GDM1 (cell line): ENCODE results near the gene DDIT3.
"Not testable (repeated sequence)": the region's sequence is repeated elsewhere in the genome, so short reads cannot be mapped to it uniquely, and the experiment has no call there.

Source experiments
- DNase-seq: peaks from one replicate; lab custom pipeline; 2025; lab: John Stamatoyannopoulos, UW

The DDIT3 gene

GRCh38 chr12:57525615-57526383, 5.5 kb upstream of the DDIT3 start:
- no peak for DNase-seq

DNA sequence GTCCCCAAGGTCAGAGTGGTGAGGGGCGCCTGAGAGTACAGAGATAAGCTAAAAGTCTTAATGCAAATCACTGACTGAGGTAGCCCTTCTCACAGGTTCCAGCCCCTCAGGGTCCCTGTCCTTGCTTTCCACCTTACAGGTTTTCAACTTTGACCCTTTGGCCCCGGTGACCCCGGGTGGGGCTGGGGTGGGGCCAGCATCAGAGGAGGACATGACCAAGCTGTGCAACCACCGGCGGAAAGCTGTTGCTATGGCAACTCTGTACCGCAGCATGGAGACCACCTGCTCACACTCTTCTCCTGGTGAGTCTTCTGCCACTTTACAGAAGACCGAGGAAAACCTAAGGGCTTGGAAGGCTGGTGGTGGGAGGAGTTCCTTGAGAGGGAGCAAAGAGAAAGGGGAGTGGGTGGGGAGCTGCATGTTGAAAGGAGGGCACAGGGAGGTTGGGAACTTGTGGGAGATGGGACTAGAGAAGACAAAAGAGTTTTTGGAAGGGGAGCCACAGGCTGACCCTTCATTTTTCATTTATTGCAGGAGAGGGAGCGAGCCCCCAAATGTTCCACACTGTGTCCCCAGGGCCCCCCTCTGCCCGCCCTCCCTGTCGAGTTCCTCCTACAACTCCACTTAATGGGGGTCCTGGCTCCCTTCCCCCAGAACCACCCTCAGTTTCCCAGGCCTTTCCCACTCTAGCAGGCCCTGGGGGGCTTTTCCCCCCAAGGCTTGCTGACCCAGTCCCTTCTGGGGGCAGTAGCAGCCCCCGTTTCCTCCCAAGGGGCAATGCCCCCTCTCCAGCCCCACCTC, 4.7 kb upstream of the DDIT3 start:
- no peak for DNase-seq

DNA sequence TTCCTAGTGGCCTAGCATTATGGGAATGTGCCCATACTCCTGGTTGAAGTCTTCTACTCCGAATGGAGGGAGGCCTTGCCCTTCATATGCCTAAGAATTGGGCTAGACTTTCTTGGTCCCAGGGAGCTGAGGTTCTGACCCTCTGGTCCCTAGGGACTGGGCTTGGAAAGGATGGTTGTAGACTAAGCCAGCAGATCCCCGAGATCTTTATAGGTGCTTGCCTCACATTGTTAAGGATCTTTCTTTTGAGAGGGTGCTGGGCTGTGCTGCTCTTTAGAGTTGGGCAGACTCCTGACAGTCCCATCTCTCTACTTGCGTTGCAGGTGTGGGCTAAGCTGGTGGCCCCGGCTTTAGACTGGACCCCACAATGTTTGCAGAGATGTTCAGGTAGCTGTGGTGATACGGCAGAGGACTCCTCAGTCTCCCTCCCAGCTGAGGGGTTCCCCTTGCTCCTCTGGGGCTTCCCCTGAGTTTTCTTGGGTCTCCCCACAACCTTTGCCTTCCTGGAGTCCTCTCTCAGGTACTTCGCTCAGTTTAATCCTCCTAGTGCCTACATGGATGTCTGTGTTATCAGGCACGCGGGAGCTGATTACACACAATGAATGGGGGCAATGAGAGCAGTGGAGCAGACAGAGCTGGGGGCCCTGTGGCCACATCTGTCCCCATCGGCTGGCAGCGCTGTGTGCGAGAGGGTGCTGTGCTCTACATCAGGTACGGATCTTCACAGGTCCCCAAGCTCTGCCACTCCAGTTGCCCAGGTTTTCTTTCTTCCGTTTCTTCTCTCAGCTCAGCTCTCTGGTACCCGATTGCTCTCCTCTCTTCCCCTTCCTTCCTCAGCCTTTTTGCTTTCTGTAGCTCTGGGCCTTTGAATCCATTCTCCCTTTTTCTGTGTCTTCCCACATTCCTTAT, 3.6 kb upstream of the DDIT3 start:
- DNase-seq, result no peak

- peak; percentile 87 for DNase-seq
Observed at GRCh38 chr12:57522887-57523705, 2.8 kb upstream of the DDIT3 start.

GRCh38 chr12:57522011-57522886, 1.9 kb upstream of the DDIT3 start, which contains the start of gene MBD6:
MBD6 (plus strand) TSS chr12:57522824; CDS start chr12:57524304, 1,480 bp downstream.
- peak; percentile 91 for DNase-seq

DNA sequence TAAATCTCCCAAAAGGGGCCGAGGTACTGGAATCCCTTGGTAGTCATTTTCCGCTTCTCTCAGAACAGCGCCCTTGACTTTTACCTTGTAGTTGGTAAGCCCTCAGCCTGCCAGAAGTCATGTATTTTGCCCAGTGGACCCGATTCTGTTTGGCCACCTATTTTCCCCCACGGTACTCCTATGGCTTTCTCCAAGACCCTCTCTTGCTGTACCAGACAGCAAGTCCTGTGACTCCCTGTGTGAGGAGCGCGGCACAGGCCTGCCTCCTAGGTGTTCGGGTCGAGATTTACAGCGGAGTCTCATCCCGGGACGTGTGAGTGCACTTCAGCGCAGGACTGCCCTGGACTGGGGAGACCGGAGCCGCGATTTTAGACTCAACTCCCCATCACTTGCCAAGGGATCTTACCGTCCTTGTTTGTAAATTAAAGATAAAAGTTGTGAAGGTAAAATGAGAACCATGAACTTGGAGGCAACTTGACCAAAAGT, 1.3 kb upstream of the DDIT3 start:
- no peak for DNase-seq

DNA sequence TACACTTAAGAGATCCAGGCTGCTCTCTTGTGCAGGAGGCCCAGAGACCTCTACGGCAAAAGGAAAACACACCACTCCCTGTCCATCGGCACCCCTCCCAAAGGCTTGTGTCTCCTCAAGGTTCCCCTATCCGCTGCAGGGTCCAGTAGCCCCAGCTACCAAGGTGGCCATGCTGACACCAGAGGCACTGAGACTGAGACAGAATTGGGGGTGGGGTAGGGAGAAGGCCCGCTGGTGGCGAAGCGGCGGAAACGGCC, 590 bp downstream of the DDIT3 start:
- DNase-seq, result no peak

DNA sequence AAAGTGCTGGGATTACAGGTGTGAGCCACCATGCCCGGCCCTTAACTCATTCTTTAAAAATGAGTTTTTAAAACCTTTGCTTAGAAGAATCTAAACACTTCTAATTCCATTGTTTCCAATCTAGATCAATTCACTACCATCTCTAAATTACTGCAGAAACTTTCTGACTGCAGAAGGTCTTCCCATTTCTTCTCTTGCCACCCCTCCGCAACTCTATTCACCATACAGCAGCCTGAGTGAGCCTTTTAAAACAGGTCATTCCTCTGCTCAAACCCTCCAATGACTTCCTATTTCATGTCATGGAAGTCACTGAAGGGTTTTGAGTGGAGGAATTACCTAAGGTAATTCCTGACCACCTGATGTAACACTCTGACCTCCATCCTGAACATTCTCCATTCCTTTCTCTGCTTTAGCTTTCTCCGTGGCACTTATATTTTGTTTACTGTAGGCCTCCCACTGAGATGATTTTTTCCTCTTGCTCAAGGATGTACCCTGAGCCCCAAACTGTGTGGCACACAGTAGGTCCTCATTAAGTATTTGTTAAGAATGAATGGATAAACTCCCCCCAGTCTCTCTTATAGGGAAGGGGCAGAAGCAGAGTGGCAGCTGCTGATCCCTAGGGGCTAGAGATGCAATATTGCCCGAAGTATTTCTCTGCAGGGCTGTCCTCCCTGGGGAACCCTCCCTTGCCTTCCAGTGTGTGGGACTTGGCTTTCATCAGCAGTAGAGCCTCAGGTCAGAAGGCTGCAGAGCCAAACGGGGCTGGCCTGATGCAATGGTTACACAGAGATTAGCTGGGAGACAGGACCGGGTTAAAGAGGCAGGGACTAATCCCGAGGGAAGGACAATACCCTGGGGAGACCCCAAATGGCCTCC, 1.2 kb downstream of the DDIT3 start:
- no peak for DNase-seq

DNA sequence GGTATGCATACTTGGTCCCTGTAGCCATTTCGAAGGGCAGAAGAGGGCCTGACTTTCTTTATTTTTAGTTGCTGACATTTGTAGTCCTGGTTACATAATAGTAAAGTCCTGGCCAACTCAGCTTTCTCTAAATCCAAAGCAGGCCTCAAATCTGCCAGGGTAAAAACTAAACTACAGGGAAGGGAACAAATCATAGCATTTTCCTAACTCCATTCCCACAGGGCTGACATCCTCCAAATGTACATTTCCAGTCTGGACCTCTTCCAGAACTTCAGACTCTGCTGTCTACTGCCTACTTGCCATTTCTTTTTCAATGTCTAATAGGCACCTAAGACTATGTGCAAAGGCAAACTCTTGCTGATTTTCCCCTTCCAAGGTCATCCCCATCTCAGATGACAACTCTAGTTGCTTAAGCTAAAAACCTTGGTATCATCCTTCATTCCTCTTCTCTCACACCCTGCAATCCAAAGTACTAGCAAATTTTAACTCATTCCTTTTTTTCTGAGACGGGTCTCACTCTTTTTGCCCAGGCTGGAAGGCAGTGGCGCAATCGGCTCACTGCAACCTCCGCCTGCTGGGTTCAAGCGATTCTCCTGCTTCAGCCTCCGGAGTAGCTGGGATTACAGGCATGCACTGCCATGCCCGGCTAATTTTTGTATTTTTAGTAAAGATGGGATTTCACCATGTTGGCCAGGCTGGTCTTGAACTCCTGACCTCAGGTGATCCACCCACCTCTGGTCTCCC, 2.0 kb downstream of the DDIT3 start:
- no peak for DNase-seq

- not testable (repeated sequence) for DNase-seq
Observed at GRCh38 chr12:57517718-57518117, 2.6 kb downstream of the DDIT3 start.

- DNase-seq, result no peak
Observed at GRCh38 chr12:57517187-57517586, 3.1 kb downstream of the DDIT3 start.

DNA sequence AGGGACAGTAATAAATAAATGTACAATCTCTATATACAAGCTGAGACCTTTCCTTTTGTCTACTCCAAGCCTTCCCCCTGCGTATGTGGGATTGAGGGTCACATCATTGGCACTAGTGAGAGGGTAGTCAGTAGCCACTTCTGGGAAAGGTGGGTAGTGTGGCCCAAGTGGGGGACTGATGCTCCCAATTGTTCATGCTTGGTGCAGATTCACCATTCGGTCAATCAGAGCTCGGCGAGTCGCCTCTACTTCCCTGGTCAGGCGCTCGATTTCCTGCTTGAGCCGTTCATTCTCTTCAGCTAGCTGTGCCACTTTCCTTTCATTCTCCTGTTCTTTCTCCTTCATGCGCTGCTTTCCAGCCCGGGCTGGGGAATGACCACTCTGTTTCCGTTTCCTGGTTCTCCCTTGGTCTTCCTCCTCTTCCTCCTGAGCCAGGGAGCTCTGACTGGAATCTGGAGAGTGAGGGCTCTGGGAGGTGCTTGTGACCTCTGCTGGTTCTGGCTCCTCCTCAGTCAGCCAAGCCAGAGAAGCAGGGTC, 3.6 kb downstream of the DDIT3 start:
- DNase-seq, result no peak

GRCh38 chr12:57515934-57516541, 4.3 kb downstream of the DDIT3 start:
- no peak for DNase-seq

- no peak for DNase-seq
Observed at GRCh38 chr12:57515408-57515933, 4.8 kb downstream of the DDIT3 start.

- no peak for DNase-seq
Observed at GRCh38 chr12:57514720-57515407, 5.5 kb downstream of the DDIT3 start.

- not testable (repeated sequence) for DNase-seq
Observed at GRCh38 chr12:57514246-57514645, 6.1 kb downstream of the DDIT3 start.

- not testable (repeated sequence) for DNase-seq
Observed at GRCh38 chr12:57513677-57514076, 6.6 kb downstream of the DDIT3 start.
